ENCODE results near the gene ALG3. TPM values are rescaled to one million over a fixed set of nuclear protein-coding genes. Genes with fewer than 3 reads are reported as not detected.

ALG3 gene
- total RNA-seq, 1 experiment from 2014 or later = 30.1 TPM

DNA sequence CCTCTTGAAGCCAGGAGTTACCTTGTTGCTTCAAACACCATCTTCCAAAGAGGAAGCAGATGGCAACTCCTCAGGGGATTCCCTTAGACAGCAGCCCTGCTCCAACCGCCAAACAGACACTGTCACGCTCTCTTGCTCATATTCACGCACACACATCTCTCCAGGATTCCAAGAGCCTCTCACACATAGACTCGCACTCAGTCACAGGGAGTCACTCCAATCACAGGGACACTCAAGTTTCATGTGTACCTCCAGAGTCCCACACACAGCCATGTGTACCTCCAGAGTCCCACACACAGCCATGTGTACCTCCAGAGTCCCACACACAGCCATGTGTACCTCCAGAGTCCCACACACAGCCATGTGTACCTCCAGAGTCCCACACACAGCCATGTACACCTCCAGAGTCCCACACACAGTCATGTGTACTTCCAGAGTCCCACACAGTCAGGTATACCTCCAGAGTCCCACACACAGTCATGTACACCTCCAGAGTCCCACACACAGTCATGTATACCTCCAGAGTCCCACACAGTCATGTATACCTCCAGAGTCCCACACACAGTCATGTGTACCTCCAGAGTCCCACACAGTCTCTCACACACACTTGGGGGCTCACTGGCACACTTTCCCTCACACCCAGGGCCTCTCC, 13.3 kb downstream of the ALG3 start:
- Histone ChIP-seq H3K9me3 (replicated peaks) (no peaks in the 10 kb centered on the region; the same call in 1 of the 2 replicates), H3K4me1 (replicated peaks) (peaks cover 3% of the 10 kb centered on the region), H3K4me3 (no peak overlapping the region), H3K27me3 (replicated peaks) (peaks cover 20% of the 10 kb centered on the region), H3K27ac (no peak overlapping the region), H3K36me3 (no peaks in the 10 kb centered on the region)
- DNase-seq (ENCODE audit: low read depth in 1 of 2, low spot score in 2 of 2) = no peak

GRCh38 chr3:184234671-184235380, 13.9 kb downstream of the ALG3 start:
- no peak for DNase-seq (ENCODE audit: low read depth in 1 of 2, low spot score in 2 of 2)
- Histone ChIP-seq H3K4me3 (no peak overlapping the region), H3K36me3 (no peaks in the 10 kb centered on the region), H3K27ac (no peak overlapping the region), H3K27me3 (replicated peaks) (peaks cover 27% of the 10 kb centered on the region), H3K4me1 (replicated peaks) (peaks cover 10% of the 10 kb centered on the region), H3K9me3 (replicated peaks) (no peaks in the 10 kb centered on the region; the same call in 1 of the 2 replicates)

DNA sequence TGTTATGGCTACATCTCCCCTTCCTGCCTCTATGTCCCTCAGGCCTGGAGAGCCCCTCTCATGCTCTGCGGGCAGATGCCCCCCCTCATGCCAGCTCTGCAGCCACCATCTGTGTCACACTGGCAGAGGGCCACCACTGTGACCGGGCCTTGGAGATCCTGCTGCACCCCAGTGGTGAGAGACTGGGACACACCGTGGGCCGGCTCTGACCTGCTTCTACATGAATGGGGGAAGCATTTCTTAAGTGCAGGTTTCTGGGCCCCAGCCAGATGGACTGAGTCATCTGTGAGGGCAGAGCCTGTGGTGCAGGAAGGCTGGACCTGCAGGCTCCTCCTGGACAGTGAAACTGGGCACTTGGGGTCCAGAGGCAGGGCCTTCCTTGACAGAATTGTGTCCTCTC, 14.5 kb downstream of the ALG3 start:
- DNase-seq (ENCODE audit: low read depth in 1 of 2, low spot score in 2 of 2) = peak; percentile 45 to 81
- peaks cover 16% of the 10 kb centered on the region for H3K4me1 ChIP-seq (replicated peaks)
- H3K27ac ChIP-seq = no peak overlapping the region
- no peaks in the 10 kb centered on the region; the same call in 1 of the 2 replicates for H3K9me3 ChIP-seq (replicated peaks)
- no peak overlapping the region for H3K4me3 ChIP-seq
- peaks cover 33% of the 10 kb centered on the region for H3K27me3 ChIP-seq (replicated peaks)
- H3K36me3 ChIP-seq = no peaks in the 10 kb centered on the region

DNA sequence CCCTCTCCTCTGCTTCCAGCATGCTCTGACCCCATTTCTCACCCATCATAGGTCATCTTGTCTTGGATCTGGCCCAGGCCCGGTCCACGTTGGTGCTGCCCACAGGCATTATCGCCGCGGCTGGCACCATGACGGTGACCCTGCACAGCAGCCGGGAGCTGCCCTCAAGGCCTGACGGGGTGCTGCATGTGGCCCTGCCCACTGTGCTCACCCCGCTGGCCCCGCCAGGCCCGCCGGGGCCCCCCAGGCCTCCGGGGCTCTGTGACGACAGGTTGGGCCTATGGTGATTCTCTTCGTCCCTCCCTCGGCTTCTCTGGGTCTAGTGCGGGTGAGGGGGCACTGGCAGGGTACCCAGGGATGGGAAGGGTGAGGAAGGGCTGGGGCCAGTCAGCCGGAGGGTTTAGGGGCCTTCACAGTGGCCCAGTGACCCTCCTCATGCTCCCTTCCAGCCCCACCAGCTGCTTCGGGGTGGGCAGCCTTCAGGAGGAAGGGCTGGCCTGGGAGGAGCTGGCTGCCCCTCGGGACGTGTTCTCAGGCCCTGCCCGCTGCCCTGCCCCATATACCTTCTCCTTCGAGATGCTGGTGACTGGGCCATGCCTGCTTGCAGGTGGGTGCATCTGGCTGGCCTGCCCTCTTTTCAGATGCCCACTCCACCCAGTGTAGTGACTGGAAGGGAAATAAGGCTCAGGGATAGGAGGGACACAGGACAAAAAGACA, 15.5 kb downstream of the ALG3 start:
- no peak for DNase-seq (ENCODE audit: low read depth in 1 of 2, low spot score in 2 of 2)
- H3K27ac ChIP-seq = no peak overlapping the region
- H3K4me1 ChIP-seq (replicated peaks) = peaks cover 18% of the 10 kb centered on the region
- H3K9me3 ChIP-seq (replicated peaks) = no peaks in the 10 kb centered on the region; the same call in 1 of the 2 replicates
- no peaks in the 10 kb centered on the region for H3K36me3 ChIP-seq
- H3K27me3 ChIP-seq (replicated peaks) = peaks cover 40% of the 10 kb centered on the region
- H3K4me3 ChIP-seq = no peak overlapping the region

GRCh38 chr3:184231671-184232070, 17.1 kb downstream of the ALG3 start:
- peaks cover 3% of the 10 kb centered on the region; the same call in 1 of the 2 replicates for H3K9me3 ChIP-seq (replicated peaks)
- no peak overlapping the region for H3K4me3 ChIP-seq
- H3K4me1 ChIP-seq (replicated peaks) = peaks cover 18% of the 10 kb centered on the region
- peaks cover 42% of the 10 kb centered on the region for H3K27me3 ChIP-seq (replicated peaks)
- DNase-seq (ENCODE audit: low read depth in 1 of 2, low spot score in 2 of 2) = no peak
- no peak overlapping the region for H3K27ac ChIP-seq
- no peaks in the 10 kb centered on the region for H3K36me3 ChIP-seq

- Histone ChIP-seq H3K36me3 (no peaks in the 10 kb centered on the region), H3K9me3 (replicated peaks) (peaks cover 3% of the 10 kb centered on the region; the same call in 1 of the 2 replicates), H3K27ac (no peak overlapping the region), H3K4me1 (replicated peaks) (peaks cover 18% of the 10 kb centered on the region), H3K4me3 (no peak overlapping the region), H3K27me3 (replicated peaks) (peaks cover 42% of the 10 kb centered on the region)
- DNase-seq (ENCODE audit: low read depth in 1 of 2, low spot score in 2 of 2) = no peak
Observed at GRCh38 chr3:184230603-184231528, 17.9 kb downstream of the ALG3 start.

GRCh38 chr3:184230081-184230602, 18.6 kb downstream of the ALG3 start:
- no peaks in the 10 kb centered on the region for H3K36me3 ChIP-seq
- H3K4me3 ChIP-seq = no peak overlapping the region
- no peak overlapping the region for H3K27ac ChIP-seq
- peaks cover 18% of the 10 kb centered on the region for H3K4me1 ChIP-seq (replicated peaks)
- peaks cover 42% of the 10 kb centered on the region for H3K27me3 ChIP-seq (replicated peaks)
- H3K9me3 ChIP-seq (replicated peaks) = peaks cover 3% of the 10 kb centered on the region; the same call in 1 of the 2 replicates
- no peak for DNase-seq (ENCODE audit: low read depth in 1 of 2, low spot score in 2 of 2)

DNA sequence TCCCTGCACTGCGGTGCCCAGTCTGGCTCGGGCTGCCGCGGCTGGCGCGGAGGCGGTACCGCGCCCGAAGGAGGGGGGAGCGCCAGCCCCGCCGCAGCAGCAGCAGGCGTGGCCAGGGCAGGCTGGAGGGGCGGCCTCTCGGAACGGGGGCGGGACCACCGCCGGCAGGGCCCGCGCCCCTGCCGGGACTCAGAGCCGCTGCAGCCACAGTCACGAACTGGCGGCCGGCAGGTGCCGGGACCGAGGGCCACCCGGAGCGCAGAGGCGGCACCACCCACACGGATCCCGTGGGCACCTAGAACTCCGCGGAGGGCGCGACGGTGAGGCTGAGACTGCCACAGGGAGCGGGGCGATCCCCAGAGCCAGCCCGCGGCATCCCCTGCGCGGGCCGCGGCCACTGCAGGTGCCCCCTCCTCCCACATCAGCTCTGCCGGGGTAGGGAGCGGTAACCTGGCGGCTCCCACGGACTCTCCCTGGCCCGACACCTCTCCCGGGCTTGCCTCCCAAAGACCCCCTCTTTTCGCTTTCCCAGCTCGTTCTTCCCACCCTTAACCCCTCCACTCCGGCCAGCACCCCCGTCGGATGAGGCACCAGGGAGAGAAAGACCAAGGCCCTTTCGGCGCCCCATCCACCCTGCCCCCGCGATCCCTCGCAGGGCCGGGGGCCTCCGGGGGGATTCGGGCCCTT, 19.2 kb downstream of the ALG3 start, which contains the start of gene VWA5B2:
Gene VWA5B2, plus strand, starts transcription at position 192 of the 687 bp plus-strand sequence. CDS start 944 bp downstream, outside the sequence.
- peaks cover 3% of the 10 kb centered on the region; the same call in 1 of the 2 replicates for H3K9me3 ChIP-seq (replicated peaks)
- peak; percentile 45 to 64 for DNase-seq (ENCODE audit: low read depth in 1 of 2, low spot score in 2 of 2)
- peaks cover 18% of the 10 kb centered on the region for H3K4me1 ChIP-seq (replicated peaks)
- no peaks in the 10 kb centered on the region for H3K36me3 ChIP-seq
- H3K27me3 ChIP-seq (replicated peaks) = peaks cover 42% of the 10 kb centered on the region
- no peak within 1 kb of the TSS for H3K27ac ChIP-seq
- peak within 1 kb of the TSS; percentile 24 for H3K4me3 ChIP-seq

GRCh38 chr3:184228376-184229137, 20.2 kb downstream of the ALG3 start:
- peaks cover 42% of the 10 kb centered on the region for H3K27me3 ChIP-seq (replicated peaks)
- peaks cover 3% of the 10 kb centered on the region; the same call in 1 of the 2 replicates for H3K9me3 ChIP-seq (replicated peaks)
- no peak overlapping the region for H3K27ac ChIP-seq
- peaks cover 18% of the 10 kb centered on the region for H3K4me1 ChIP-seq (replicated peaks)
- no peak for DNase-seq (ENCODE audit: low read depth in 1 of 2, low spot score in 2 of 2)
- no peaks in the 10 kb centered on the region for H3K36me3 ChIP-seq
- H3K4me3 ChIP-seq = no peak overlapping the region

DNA sequence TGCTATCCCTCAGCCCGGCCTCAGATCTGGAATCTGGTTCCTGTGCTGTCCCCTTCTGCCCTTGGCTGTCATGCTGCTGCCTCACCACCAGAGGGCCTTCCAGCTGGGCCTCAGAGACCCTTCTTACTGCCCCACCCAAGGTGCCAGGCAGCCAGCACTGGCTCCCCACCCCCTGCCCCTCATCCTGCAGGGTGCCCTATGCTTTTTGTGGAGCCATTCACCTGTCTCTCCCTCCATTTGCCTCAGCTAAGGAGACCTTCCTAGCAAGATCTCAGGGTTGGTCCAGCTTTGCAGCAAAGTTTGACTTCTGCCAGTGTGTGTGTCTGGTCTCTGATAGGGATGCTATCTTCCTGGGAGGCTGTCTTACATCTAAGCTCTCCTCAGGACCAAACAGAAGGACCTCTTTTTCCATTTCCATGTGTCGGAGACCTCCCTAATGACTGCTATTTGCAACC, 21.3 kb downstream of the ALG3 start:
- Histone ChIP-seq H3K4me1 (replicated peaks) (peaks cover 18% of the 10 kb centered on the region), H3K27me3 (replicated peaks) (peaks cover 42% of the 10 kb centered on the region), H3K36me3 (no peaks in the 10 kb centered on the region), H3K9me3 (replicated peaks) (peaks cover 3% of the 10 kb centered on the region; the same call in 1 of the 2 replicates), H3K4me3 (no peak overlapping the region), H3K27ac (no peak overlapping the region)
- no peak for DNase-seq (ENCODE audit: low read depth in 1 of 2, low spot score in 2 of 2)

- Histone ChIP-seq H3K27ac (no peak overlapping the region), H3K4me1 (replicated peaks) (peaks cover 4% of the 10 kb centered on the region; the same call in 1 of the 2 replicates), H3K4me3 (no peak overlapping the region), H3K36me3 (no peaks in the 10 kb centered on the region), H3K27me3 (replicated peaks) (peaks cover 7% of the 10 kb centered on the region), H3K9me3 (replicated peaks) (0 out of 2 replicates have a peak, but pooled peaks cover 3% of the 10 kb centered on the region)
- no peak for DNase-seq (ENCODE audit: low read depth in 1 of 2, low spot score in 2 of 2)
Observed at GRCh38 chr3:184223946-184224345, 24.8 kb downstream of the ALG3 start.

Measured in SJSA1 (cell line).